Measurements from ENCODE around the gene BABAM2. TPM values are rescaled to one million over a fixed set of nuclear protein-coding genes. Genes with fewer than 3 reads are reported as not detected.

Gene BABAM2
- total and polyA plus RNA-seq, 10 of the 15 experiments (the other 5 are each of a cell fraction or from before 2014, with no cell fraction given) = 30.7 to 59.9 (median 44.5) TPM

- DNase-seq (ENCODE audit: low read depth, low spot score) = no peak
- FAIRE-seq = no peak
- ChIA-PET POLR2A (no interaction called here), RAD21 (ENCODE audit: unreplicated experiment) (no interaction called here), SMC1A (ENCODE audit: uncharacterized antibody, unreplicated experiment) (no interaction called here), CTCF (interaction anchor here (1.0 kb wide), 1 partner anchor 20 kb away, joined by 3 read pairs; no protein-coding TSS in a partner anchor)
- Histone ChIP-seq H2AFZ (ENCODE audit: control insufficient read depth, low read depth, low read length) (no peak overlapping the region), H3K27ac (ENCODE audit: control insufficient read depth, insufficient read depth) (no peak overlapping the region), H4K20me1 (ENCODE audit: control insufficient read depth, insufficient read depth) (no peaks in the 10 kb centered on the region), H3K4me2 (ENCODE audit: control insufficient read depth, insufficient read depth) (no peak overlapping the region), H3K79me2 (ENCODE audit: control insufficient read depth, insufficient read depth, low read length) (no peaks in the 10 kb centered on the region), H3K36me3 (ENCODE audit: control insufficient read depth in 2 of 2, insufficient read depth in 2 of 2, low read length in 1 of 2) (no peaks in the 10 kb centered on the region), H3K4me3 (no peak overlapping the region), H3K4me1 (ENCODE audit: control insufficient read depth, insufficient read depth, low read length) (no peaks in the 10 kb centered on the region), H3K27me3 (replicated peaks in 1 of 2; ENCODE audit: control insufficient read depth in 2 of 2, insufficient read depth in 2 of 2, low read length in 1 of 2) (no peaks in the 10 kb centered on the region), H3K9ac (ENCODE audit: control insufficient read depth, insufficient read depth, low read length) (no peak overlapping the region), H3K9me3 (replicated peaks; ENCODE audit: control insufficient read depth, insufficient read depth, low read length) (no peaks in the 10 kb centered on the region; the same call in 1 of the 3 replicates)
- no TSS peak for BruUV-seq (replicated peaks)
- in situ Hi-C loops (cut with MboI) = no loop called here
- intact Hi-C loops (cut with micrococcal nuclease; ENCODE audit: unreplicated experiment) = no loop called here
- TF ChIP-seq NR2C1 (IDR thresholded peaks at IDR 0.05) (no peak), MEF2A (IDR thresholded peaks at IDR 0.05; ENCODE audit: insufficient read depth, low read depth, low read length) (no peak), RUNX3 (IDR thresholded peaks at IDR 0.05; ENCODE audit: low read length) (no peak), PAX5 (IDR thresholded peaks at IDR 0.05; ENCODE audit: borderline replicate concordance, low read depth, low read length) (no peak), MAX (IDR thresholded peaks at IDR 0.05; ENCODE audit: low read depth, low read length) (no peak), ZZZ3 (IDR thresholded peaks at IDR 0.05; ENCODE audit: control insufficient read depth, insufficient read length, low read depth) (no peak), ESRRA (IDR thresholded peaks at IDR 0.05; ENCODE audit: low read length) (no peak), BCL3 (IDR thresholded peaks at IDR 0.05; ENCODE audit: borderline replicate concordance, insufficient read depth, low read depth, low read length, poor library complexity, severe bottlenecking) (no peak), MLLT1 (IDR thresholded peaks at IDR 0.05) (no peak), JUNB (IDR thresholded peaks at IDR 0.05) (no peak), CREB1 (IDR thresholded peaks at IDR 0.05; ENCODE audit: low read depth) (no peak)
- ATAC-seq = no peak
These were observed 93.6 kb downstream of the BABAM2 start for GRCh38 chr2:27984153-27984552.
